SK-N-MC (cell line): ENCODE results near the gene NOX5.

Experiments used
- EZH2 ChIP-seq: fragments of 200-600 bp; sonication (generic); IDR thresholded peaks from one replicate; pipeline ENCODE4 v1.6.1; 2017; ENCODE audit warnings: antibody characterized with exemption
- FOXP2 ChIP-seq: optimal IDR thresholded peaks from 2 replicates; pipeline ENCODE3; 2011; ENCODE audit warnings: mild to moderate bottlenecking, moderate library complexity; ENCODE audit not compliant: insufficient read depth; ENCODE audit errors: extremely low read length, control extremely low read depth
- POLR2AphosphoS5 ChIP-seq: IDR thresholded peaks from 2 replicates; pipeline ENCODE4 v1.6.1; 2012; ENCODE audit warnings: mild to moderate bottlenecking, low read depth, low read length, borderline replicate concordance

DNA sequence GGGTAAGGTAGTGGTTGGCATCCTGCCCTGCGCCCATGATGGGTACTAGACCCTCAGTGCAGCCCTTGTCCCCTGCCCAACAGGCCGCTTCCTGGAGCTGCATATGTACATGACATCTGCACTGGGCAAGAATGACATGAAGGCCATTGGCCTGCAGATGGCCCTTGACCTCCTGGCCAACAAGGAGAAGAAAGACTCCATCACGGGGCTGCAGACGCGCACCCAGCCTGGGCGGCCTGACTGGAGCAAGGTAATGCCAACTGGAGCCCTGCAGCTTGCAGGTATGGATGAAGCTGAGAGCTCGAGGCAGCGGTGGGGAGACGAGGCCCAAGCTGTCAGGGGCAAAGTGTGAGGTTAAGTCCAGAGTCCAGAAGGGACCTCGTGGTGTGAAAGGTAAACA is 40.8 kb downstream of the NOX5 start:
- no peak for TF ChIP-seq EZH2
- no peak for TF ChIP-seq POLR2AphosphoS5
- TF ChIP-seq FOXP2, result no peak
